Parathyroid adenoma (tissue), 2 donors: ENCODE results near the gene DNM2.

Source experiments
- H2AFZ ChIP-seq: fragments of 300-600 bp; sonication (generic); one replicate; pipeline ENCODE4 v1.7.0; 2017; ENCODE audit warnings: antibody characterized with exemption, mild to moderate bottlenecking
- H3K27ac ChIP-seq: fragments of 300-600 bp; sonication (generic); one replicate; pipeline ENCODE4 v1.7.0; 2017
- H3K27me3 ChIP-seq: fragments of 300-600 bp; sonication (generic); one replicate; pipeline ENCODE4 v1.7.0; 2017; ENCODE audit warnings: low read length; ENCODE audit not compliant: control insufficient read depth, insufficient read depth
- H3K36me3 ChIP-seq: fragments of 300-600 bp; sonication (generic); one replicate; pipeline ENCODE4 v1.7.0; 2017; ENCODE audit warnings: low read length; ENCODE audit not compliant: control insufficient read depth, insufficient read depth
- H3K4me1 ChIP-seq: fragments of 300-600 bp; sonication (generic); one replicate; pipeline ENCODE4 v1.7.0; 2017; ENCODE audit warnings: control low read depth
- H3K4me2 ChIP-seq: fragments of 300-600 bp; sonication (generic); one replicate; pipeline ENCODE4 v1.7.0; 2017; ENCODE audit warnings: low read length
- H3K4me3 ChIP-seq: fragments of 300-600 bp; sonication (generic); one replicate; pipeline ENCODE4 v1.7.0; 2017; ENCODE audit warnings: low read depth, low read length
- H3K79me2 ChIP-seq: fragments of 300-600 bp; sonication (generic); one replicate; pipeline ENCODE4 v1.7.0; 2017; ENCODE audit warnings: control low read depth
- H3K9ac ChIP-seq: fragments of 300-600 bp; sonication (generic); one replicate; pipeline ENCODE4 v1.7.0; 2017; ENCODE audit warnings: mild to moderate bottlenecking
- H3K9me3 ChIP-seq: fragments of 300-600 bp; sonication (generic); one replicate; pipeline ENCODE4 v1.7.0; 2017; ENCODE audit warnings: low read length; ENCODE audit not compliant: control insufficient read depth
- TF ChIP-seq, protein P1 (sequence below): fragments of 300-600 bp; sonication (generic); IDR thresholded peaks from one replicate; pipeline ENCODE4 v1.7.0; 2017; ENCODE audit warnings: antibody characterized with exemption, mild to moderate bottlenecking
- donor health status: primary hyperparathyroidism.

DNM2 gene

DNA sequence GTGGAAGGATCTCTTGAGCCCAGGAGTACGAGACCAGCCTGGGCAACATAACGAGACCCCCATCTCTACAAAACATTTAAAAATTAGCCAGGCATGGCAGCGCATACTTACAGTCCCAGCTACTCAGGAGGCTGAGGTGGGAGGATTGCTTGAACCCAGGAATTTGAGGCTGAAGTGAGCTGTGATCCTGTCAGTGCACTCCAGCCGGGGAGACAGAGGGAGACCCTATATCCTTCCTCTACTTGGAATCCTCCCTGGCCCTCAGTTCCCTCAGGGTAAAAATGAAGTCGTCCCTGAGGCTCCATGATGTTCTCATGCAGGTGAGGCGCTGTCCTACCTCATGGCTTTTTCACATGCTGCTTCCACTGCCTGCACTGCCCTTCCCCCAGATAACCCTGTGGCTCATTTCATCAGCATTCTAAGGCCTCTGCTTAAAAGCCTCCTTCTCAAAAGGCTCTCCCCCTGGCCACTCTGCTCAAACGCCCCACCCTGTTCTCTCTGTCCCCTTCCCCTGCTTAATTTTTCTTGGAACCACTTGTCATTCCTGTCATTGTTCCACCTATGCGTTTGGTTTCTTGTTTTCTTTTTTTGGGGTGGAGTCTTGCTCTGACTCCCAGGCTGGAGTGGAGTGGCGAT is 19.2 kb downstream of the DNM2 start:
- H3K4me2 ChIP-seq: no peak overlapping the region
- H3K9me3 ChIP-seq: no peaks in the 10 kb centered on the region
- H2AFZ ChIP-seq: no peak overlapping the region
- H3K36me3 ChIP-seq: no peaks in the 10 kb centered on the region
- H3K27me3 ChIP-seq: no peaks in the 10 kb centered on the region
- no peak overlapping the region for H3K4me3 ChIP-seq
- TF ChIP-seq, protein P1, sequence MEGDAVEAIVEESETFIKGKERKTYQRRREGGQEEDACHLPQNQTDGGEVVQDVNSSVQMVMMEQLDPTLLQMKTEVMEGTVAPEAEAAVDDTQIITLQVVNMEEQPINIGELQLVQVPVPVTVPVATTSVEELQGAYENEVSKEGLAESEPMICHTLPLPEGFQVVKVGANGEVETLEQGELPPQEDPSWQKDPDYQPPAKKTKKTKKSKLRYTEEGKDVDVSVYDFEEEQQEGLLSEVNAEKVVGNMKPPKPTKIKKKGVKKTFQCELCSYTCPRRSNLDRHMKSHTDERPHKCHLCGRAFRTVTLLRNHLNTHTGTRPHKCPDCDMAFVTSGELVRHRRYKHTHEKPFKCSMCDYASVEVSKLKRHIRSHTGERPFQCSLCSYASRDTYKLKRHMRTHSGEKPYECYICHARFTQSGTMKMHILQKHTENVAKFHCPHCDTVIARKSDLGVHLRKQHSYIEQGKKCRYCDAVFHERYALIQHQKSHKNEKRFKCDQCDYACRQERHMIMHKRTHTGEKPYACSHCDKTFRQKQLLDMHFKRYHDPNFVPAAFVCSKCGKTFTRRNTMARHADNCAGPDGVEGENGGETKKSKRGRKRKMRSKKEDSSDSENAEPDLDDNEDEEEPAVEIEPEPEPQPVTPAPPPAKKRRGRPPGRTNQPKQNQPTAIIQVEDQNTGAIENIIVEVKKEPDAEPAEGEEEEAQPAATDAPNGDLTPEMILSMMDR: no peak
- no peaks in the 10 kb centered on the region for H3K4me1 ChIP-seq
- H3K79me2 ChIP-seq: peaks cover 82% of the 10 kb centered on the region
- H3K27ac ChIP-seq: no peak overlapping the region
- no peak overlapping the region for H3K9ac ChIP-seq

DNA sequence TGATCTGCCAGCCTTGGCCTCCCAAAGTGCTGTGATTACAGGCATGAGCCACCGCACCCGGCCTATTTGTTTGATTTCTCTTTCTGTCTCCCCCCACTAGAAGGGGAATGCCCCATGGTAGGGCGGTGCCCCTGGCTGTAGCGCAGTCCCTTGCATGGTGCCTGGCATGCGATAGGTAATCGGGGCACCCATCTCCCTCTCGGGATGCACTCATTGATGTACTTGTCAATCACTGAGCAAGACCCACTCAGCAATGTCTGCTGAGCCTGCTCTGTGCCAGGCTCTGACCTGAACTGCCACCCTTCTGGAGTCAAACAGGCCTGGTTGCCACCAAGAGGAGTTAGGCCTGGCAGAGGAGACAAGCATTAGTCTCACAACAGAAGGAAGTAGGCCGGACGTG is 19.8 kb downstream of the DNM2 start:
- no peaks in the 10 kb centered on the region for H3K27me3 ChIP-seq
- no peak overlapping the region for H2AFZ ChIP-seq
- TF ChIP-seq, protein P1: no peak
- no peak overlapping the region for H3K9ac ChIP-seq
- H3K4me2 ChIP-seq: no peak overlapping the region
- no peak overlapping the region for H3K4me3 ChIP-seq
- H3K36me3 ChIP-seq: no peaks in the 10 kb centered on the region
- no peaks in the 10 kb centered on the region for H3K4me1 ChIP-seq
- H3K9me3 ChIP-seq: no peaks in the 10 kb centered on the region
- peaks cover 85% of the 10 kb centered on the region for H3K79me2 ChIP-seq
- no peak overlapping the region for H3K27ac ChIP-seq

DNA sequence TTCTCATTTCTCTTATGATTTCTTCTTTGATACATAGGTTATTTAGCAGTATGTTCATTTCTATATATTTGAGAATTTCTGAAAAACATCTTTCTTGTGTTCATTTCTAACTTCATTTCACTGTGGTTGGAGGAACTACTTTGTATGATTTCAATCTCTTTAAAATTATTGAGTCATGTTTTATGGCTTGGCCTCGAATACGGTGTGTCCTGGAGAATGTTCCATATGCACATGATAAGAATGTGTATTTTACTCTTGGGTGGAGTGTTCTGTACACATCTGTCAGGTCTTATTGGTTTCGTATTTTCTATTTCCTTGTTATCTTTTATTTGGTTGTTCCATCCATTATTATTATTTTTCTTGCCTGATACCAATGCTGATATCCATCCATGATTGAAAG is 22.9 kb downstream of the DNM2 start:
- Histone ChIP-seq H3K27me3 (no peaks in the 10 kb centered on the region), H3K4me2 (no peak overlapping the region)

DNA sequence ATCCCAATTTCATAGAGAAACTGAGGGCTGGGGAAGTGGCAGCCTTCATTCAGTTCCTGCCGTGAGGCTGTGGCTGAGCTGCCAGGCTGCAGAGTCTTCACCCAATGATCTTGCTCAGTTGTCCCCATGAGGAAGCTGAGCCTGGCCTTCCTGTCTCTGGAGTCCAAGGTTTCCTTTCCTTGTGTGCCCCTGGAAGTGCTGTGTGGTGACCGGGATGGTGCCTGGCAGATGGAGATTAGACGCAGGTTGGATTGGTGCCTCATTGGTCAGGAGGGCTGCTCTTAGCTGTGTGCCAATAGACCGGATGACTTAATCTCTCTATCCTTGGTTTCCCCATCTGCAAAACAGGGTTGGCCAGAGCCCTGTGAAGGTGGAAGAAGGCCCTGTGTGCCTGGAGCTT is 24.6 kb downstream of the DNM2 start:
- Histone ChIP-seq H3K9me3 (no peaks in the 10 kb centered on the region), H3K4me1 (no peaks in the 10 kb centered on the region), H3K79me2 (peaks cover 78% of the 10 kb centered on the region), H3K4me3 (no peak overlapping the region), H3K9ac (no peak overlapping the region), H3K36me3 (no peaks in the 10 kb centered on the region), H2AFZ (no peak overlapping the region), H3K27me3 (no peaks in the 10 kb centered on the region), H3K4me2 (no peak overlapping the region), H3K27ac (no peak overlapping the region)
- TF ChIP-seq, protein P1: no peak

More for the DNA sequence above, 22.9 kb downstream of the DNM2 start:
- H3K79me2 ChIP-seq: peaks cover 81% of the 10 kb centered on the region
- H3K4me3 ChIP-seq: no peak overlapping the region
- no peaks in the 10 kb centered on the region for H3K4me1 ChIP-seq
- H3K36me3 ChIP-seq: no peaks in the 10 kb centered on the region
- H2AFZ ChIP-seq: no peak overlapping the region
- H3K9me3 ChIP-seq: no peaks in the 10 kb centered on the region
- TF ChIP-seq, protein P1: no peak
- no peak overlapping the region for H3K27ac ChIP-seq
- H3K9ac ChIP-seq: no peak overlapping the region

DNA sequence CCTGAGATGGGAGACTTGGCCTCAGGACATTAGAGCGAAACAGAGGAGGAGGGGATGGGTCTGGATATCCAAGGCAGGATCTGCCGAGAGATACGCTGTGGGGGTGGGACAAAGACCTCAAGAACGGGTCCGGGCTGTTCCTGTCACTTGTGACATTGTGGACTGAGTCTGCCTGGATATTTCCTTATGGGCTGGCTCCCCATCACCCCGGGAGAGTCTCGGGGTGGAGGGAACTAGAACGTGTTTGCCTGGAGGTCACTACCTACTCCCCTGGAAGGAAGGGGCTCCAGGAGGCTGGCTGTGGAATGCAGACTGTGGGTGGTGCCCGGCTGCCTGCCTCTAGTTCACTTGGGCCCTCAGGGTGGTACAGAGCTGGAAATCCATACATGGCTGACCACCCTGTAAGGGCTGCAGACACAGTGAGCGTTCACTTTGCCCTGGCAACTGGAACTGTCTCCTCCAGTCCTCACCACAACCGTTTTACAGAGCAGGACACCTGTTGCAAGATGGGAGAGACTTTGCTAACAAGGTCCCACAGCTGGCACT is 26.4 kb downstream of the DNM2 start:
- TF ChIP-seq, protein P1: no peak
- peaks cover 8% of the 10 kb centered on the region for H3K4me1 ChIP-seq
- H3K79me2 ChIP-seq: peaks cover 62% of the 10 kb centered on the region
- H3K4me3 ChIP-seq: no peak overlapping the region
- no peak overlapping the region for H3K9ac ChIP-seq
- no peak overlapping the region for H3K4me2 ChIP-seq
- no peaks in the 10 kb centered on the region for H3K36me3 ChIP-seq
- H3K27ac ChIP-seq: no peak overlapping the region
- H2AFZ ChIP-seq: no peak overlapping the region
- no peaks in the 10 kb centered on the region for H3K9me3 ChIP-seq
- H3K27me3 ChIP-seq: no peaks in the 10 kb centered on the region
